ENCODE measurements around the gene PRXL2A.

DNA sequence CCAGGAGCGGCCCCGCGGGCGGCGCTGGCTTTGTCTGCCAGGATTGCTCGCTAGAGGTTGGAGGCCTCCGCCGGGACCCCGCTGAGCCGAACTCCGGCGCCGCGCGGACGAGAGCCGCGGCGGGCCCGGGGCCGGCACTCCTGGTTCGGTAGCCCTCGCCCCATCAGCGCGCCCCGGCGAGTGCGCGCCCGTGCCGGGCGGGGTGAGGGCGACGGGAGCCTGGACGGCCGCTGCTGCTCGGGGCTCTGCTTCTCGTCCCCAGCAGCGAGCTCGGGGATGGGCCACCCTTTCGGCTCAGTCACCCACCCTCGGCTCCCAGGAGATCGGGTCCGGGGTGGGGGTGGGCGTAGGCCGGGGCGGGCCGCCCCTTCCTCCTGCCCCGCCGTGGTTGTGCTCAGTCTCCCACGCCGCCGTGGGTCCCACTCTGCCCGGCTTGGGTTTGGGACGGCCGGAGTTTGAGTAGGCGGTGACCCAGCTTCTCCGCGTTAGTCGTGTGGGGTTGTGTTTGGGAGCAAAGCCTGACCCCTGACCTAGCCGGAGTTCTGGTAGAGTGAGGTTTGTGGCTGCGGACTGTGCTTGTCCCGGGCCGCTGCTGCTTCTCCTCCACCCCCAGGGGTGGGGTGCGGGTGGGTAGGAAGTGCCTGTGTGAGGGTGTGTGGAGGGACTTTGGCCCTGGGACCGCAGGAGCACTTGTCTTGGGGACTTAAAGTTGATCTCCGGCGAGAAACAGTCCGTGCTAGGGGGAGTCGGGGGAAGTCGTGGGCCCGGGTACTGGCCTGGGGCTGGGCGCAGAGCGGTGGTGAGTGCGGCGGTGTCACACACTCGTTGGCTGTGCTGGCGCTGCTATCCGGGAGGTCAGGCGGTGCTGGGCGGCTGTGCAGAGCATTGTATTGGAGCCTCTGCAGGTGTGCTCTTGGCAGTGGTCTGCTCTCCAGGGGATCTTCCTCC lies 46.4 kb downstream of the PRXL2A start:
- TF ChIP-seq SIN3A (IDR thresholded peaks at IDR 0.05; ENCODE audit: borderline replicate concordance, low read depth, low read length) (no peak), ELF1 (IDR thresholded peaks at IDR 0.05) (no peak), SMC3 (IDR thresholded peaks at IDR 0.05; ENCODE audit: low read depth, low read length) (no peak), JUND (IDR thresholded peaks at IDR 0.05) (no peak), GABPA (IDR thresholded peaks at IDR 0.05; ENCODE audit: low read depth) (no peak), CTCF (IDR thresholded peaks at IDR 0.05) (no peak), EZH2phosphoT487 (IDR thresholded peaks at IDR 0.05; ENCODE audit: borderline replicate concordance, low read depth) (no peak), POLR2AphosphoS5 (IDR thresholded peaks at IDR 0.05; ENCODE audit: low read depth, low read length) (no peak), USF1 (IDR thresholded peaks at IDR 0.05; ENCODE audit: borderline replicate concordance, low read depth) (no peak)
- TF ChIP-seq, protein P1, sequence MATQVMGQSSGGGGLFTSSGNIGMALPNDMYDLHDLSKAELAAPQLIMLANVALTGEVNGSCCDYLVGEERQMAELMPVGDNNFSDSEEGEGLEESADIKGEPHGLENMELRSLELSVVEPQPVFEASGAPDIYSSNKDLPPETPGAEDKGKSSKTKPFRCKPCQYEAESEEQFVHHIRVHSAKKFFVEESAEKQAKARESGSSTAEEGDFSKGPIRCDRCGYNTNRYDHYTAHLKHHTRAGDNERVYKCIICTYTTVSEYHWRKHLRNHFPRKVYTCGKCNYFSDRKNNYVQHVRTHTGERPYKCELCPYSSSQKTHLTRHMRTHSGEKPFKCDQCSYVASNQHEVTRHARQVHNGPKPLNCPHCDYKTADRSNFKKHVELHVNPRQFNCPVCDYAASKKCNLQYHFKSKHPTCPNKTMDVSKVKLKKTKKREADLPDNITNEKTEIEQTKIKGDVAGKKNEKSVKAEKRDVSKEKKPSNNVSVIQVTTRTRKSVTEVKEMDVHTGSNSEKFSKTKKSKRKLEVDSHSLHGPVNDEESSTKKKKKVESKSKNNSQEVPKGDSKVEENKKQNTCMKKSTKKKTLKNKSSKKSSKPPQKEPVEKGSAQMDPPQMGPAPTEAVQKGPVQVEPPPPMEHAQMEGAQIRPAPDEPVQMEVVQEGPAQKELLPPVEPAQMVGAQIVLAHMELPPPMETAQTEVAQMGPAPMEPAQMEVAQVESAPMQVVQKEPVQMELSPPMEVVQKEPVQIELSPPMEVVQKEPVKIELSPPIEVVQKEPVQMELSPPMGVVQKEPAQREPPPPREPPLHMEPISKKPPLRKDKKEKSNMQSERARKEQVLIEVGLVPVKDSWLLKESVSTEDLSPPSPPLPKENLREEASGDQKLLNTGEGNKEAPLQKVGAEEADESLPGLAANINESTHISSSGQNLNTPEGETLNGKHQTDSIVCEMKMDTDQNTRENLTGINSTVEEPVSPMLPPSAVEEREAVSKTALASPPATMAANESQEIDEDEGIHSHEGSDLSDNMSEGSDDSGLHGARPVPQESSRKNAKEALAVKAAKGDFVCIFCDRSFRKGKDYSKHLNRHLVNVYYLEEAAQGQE (IDR thresholded peaks at IDR 0.05; ENCODE audit: low read depth, low read length), result no peak

Data from SK-N-SH (cell line).